H9 (cell line): ENCODE results near the gene PLCD3. TPM values are rescaled to one million over a fixed set of nuclear protein-coding genes. Genes with fewer than 3 reads are reported as not detected.

Source experiments
- DNase-seq: peaks from one replicate; pipeline ENCODE4 v3.0.0-alpha.2; 2017
- H2AFZ ChIP-seq: one replicate; pipeline ENCODE4 v1.6.1; 2013; ENCODE audit warnings: mild to moderate bottlenecking, low read length, control low read depth, moderate library complexity
- H2AK5ac ChIP-seq: 2 replicates; pipeline ENCODE4 v1.6.1; 2013; ENCODE audit warnings: low read length, control low read depth, mixed read lengths; ENCODE audit not compliant: insufficient read length
- H2BK120ac ChIP-seq: one replicate; pipeline ENCODE4 v1.6.1; 2013; ENCODE audit warnings: low read depth, mild to moderate bottlenecking, low read length, control low read depth, inconsistent platforms; ENCODE audit not compliant: poor library complexity, severe bottlenecking
- H2BK12ac ChIP-seq: 2 replicates; pipeline ENCODE4 v1.6.1; 2013; ENCODE audit warnings: low read length, control low read depth, mixed read lengths, low read depth; ENCODE audit not compliant: insufficient read length
- H2BK15ac ChIP-seq: 2 replicates; pipeline ENCODE4 v1.6.1; 2013; ENCODE audit warnings: low read depth, low read length, control low read depth
- H2BK20ac ChIP-seq: one replicate; pipeline ENCODE4 v1.6.1; 2013; ENCODE audit warnings: low read depth, mild to moderate bottlenecking, low read length, control low read depth, inconsistent platforms; ENCODE audit not compliant: poor library complexity, severe bottlenecking
- H2BK5ac ChIP-seq: 2 replicates; pipeline ENCODE4 v1.6.1; 2013; ENCODE audit warnings: low read length, control low read depth, mixed read lengths; ENCODE audit not compliant: insufficient read length
- H3K14ac ChIP-seq: 2 replicates; pipeline ENCODE4 v1.6.1; 2013; ENCODE audit warnings: low read length, control low read depth; ENCODE audit not compliant: insufficient read depth
- H3K18ac ChIP-seq: 2 replicates; pipeline ENCODE4 v1.6.1; 2013; ENCODE audit warnings: low read depth, mild to moderate bottlenecking, mixed read lengths, low read length, control low read depth; ENCODE audit not compliant: insufficient read length
- H3K23ac ChIP-seq: 2 replicates; pipeline ENCODE4 v1.6.1; 2013; ENCODE audit warnings: low read length, control low read depth, mixed read lengths, low read depth; ENCODE audit not compliant: insufficient read length
- H3K23me2 ChIP-seq: 2 replicates; pipeline ENCODE4 v1.6.1; 2013; ENCODE audit warnings: low read depth, mild to moderate bottlenecking, mixed read lengths, low read length, control low read depth; ENCODE audit not compliant: insufficient read length, poor library complexity, severe bottlenecking
- H3K27ac ChIP-seq: 2 replicates; pipeline ENCODE4 v1.5.1; 2013; ENCODE audit warnings: low read length, control low read depth, mixed read lengths, low read depth; ENCODE audit not compliant: insufficient read length
- H3K27me3 ChIP-seq: 2 replicates; pipeline ENCODE4 v1.6.1; 2013; ENCODE audit warnings: low read length, control low read depth, inconsistent platforms; ENCODE audit not compliant: insufficient read depth
- H3K4ac ChIP-seq: 2 replicates; pipeline ENCODE4 v1.6.1; 2013; ENCODE audit warnings: low read depth, mild to moderate bottlenecking, control low read depth, inconsistent platforms, low read length, moderate library complexity
- H3K4me1 ChIP-seq: 2 replicates; pipeline ENCODE4 v1.6.1; 2013; ENCODE audit warnings: low read length, control low read depth, inconsistent platforms; ENCODE audit not compliant: insufficient read depth
- H3K4me2 ChIP-seq: 2 replicates; pipeline ENCODE4 v1.6.1; 2013; ENCODE audit warnings: low read length, control low read depth, mixed read lengths; ENCODE audit not compliant: insufficient read length, insufficient read depth
- H3K56ac ChIP-seq: 2 replicates; pipeline ENCODE4 v1.6.1; 2013; ENCODE audit warnings: low read depth, mild to moderate bottlenecking, mixed read lengths, low read length, control low read depth; ENCODE audit not compliant: insufficient read length
- H3K79me1 ChIP-seq: 2 replicates; pipeline ENCODE4 v1.6.1; 2013; ENCODE audit warnings: low read depth, mild to moderate bottlenecking, moderate library complexity, low read length, control low read depth, inconsistent platforms; ENCODE audit not compliant: insufficient read depth, poor library complexity, severe bottlenecking
- H3K79me2 ChIP-seq: 2 replicates; pipeline ENCODE4 v1.6.1; 2013; ENCODE audit warnings: low read length, control low read depth, inconsistent platforms; ENCODE audit not compliant: insufficient read depth
- H3K9ac ChIP-seq: 2 replicates; pipeline ENCODE4 v1.6.1; 2013; ENCODE audit warnings: low read length, control low read depth, mixed read lengths; ENCODE audit not compliant: insufficient read length; ENCODE audit errors: extremely low read depth
- H3K9me3 ChIP-seq: one replicate; pipeline ENCODE4 v1.6.1; 2013; ENCODE audit warnings: low read depth, low read length, inconsistent platforms; ENCODE audit not compliant: control insufficient read depth
- H3T11ph ChIP-seq: one replicate; pipeline ENCODE4 v1.6.1; 2013; ENCODE audit warnings: mild to moderate bottlenecking, low read length, control low read depth, inconsistent platforms
- H4K20me1 ChIP-seq: one replicate; pipeline ENCODE4 v1.6.1; 2013; ENCODE audit not compliant: control insufficient read depth, insufficient read length, insufficient read depth
- H4K5ac ChIP-seq: 2 replicates; pipeline ENCODE4 v1.6.1; 2013; ENCODE audit warnings: low read depth, mild to moderate bottlenecking, mixed read lengths, low read length, control low read depth; ENCODE audit not compliant: insufficient read length
- H4K8ac ChIP-seq: replicated peaks from 2 replicates; pipeline ENCODE4 v1.6.1; 2013; ENCODE audit warnings: low read length, control low read depth, mixed read lengths, low read depth; ENCODE audit not compliant: insufficient read length
- H4K91ac ChIP-seq: 2 replicates; pipeline ENCODE4 v1.6.1; 2013; ENCODE audit warnings: low read depth, mild to moderate bottlenecking, moderate library complexity, mixed read lengths, low read length, control low read depth; ENCODE audit not compliant: insufficient read length
- H3K27ac Mint-ChIP-seq, 3 experiments: 2 replicates in 2 of 3; 3 replicates in 1 of 3; pipeline ENCODE4 v1.8.0; 2020 to 2021; ENCODE audit warnings: mixed read lengths in 3 of 3, mild to moderate bottlenecking in 1 of 3, moderate library complexity in 1 of 3
- H3K27me3 Mint-ChIP-seq: 2 replicates; pipeline ENCODE4 v1.8.0; 2021; ENCODE audit warnings: low read depth, mild to moderate bottlenecking, moderate library complexity, mixed read lengths
- H3K36me3 Mint-ChIP-seq, 3 experiments: 2 replicates in 2 of 3; 3 replicates in 1 of 3; pipeline ENCODE4 v1.8.0; 2020 to 2021; ENCODE audit warnings: low read depth in 3 of 3, mixed read lengths in 3 of 3; ENCODE audit not compliant: insufficient read depth in 1 of 3
- H3K4me1 Mint-ChIP-seq, 2 experiments: 2 replicates each; pipeline ENCODE4 v1.8.0; 2020; ENCODE audit warnings: mixed read lengths in 2 of 2
- H3K4me3 Mint-ChIP-seq, 2 experiments: 2 replicates in 1 of 2; 3 replicates in 1 of 2; pipeline ENCODE4 v1.8.0; 2020 to 2021; ENCODE audit warnings: mild to moderate bottlenecking in 2 of 2, mixed read lengths in 2 of 2, moderate library complexity in 1 of 2
- H3K9me3 Mint-ChIP-seq, 2 experiments: 2 replicates in 1 of 2; 3 replicates in 1 of 2; pipeline ENCODE4 v1.8.0; 2020; ENCODE audit warnings: mild to moderate bottlenecking in 2 of 2, mixed read lengths in 2 of 2, moderate library complexity in 1 of 2
- WGBS: extraction: QIAGEN DNeasy Blood & Tissue Kit; methylation state at CpG from one replicate; pipeline ENCODE4 v1.1.7; 2013; ENCODE audit warnings: missing lambda C conversion rate, low lambda C conversion rate, mixed read lengths; ENCODE audit not compliant: insufficient read length; ENCODE audit errors: extremely low coverage; 5-methylcytosine and 5-hydroxymethylcytosine counted together
- total RNA-seq: library from RNA; stranded (reverse); gene quantifications from 2 replicates; pipeline ENCODE4 v1.2.1, GENCODE V29; 2021
- TF ChIP-seq, protein P1 (sequence below): fragments of 200-600 bp; sonication (generic); conservative IDR thresholded peaks from 3 replicates; pipeline ENCODE4 v1.8.0; 2021; ENCODE audit warnings: antibody characterized with exemption, mild to moderate bottlenecking

Gene PLCD3
- total RNA-seq, 1 experiment from 2014 or later, result 41.6 TPM

- peak overlapping the region; percentile 48 to 97 (median 93); a peak in 5 of 7 replicates for H3K27ac Mint-ChIP-seq
- no peaks in the 10 kb centered on the region for H3K27me3 Mint-ChIP-seq
- no peak overlapping the region for H4K91ac ChIP-seq
- H4K5ac ChIP-seq, result no peak overlapping the region
- H4K8ac ChIP-seq, result no peak overlapping the region
- H2BK12ac ChIP-seq, result no peak overlapping the region
- peaks cover 30 to 37% of the 10 kb centered on the region in 2 experiments for H3K4me1 Mint-ChIP-seq
- no peak overlapping the region for H2BK15ac ChIP-seq
- H3K36me3 Mint-ChIP-seq, result peaks cover 2 to 23% (median 12%) of the 10 kb centered on the region in 3 experiments; a peak in 6 of 7 replicates
- no peak overlapping the region for H3K56ac ChIP-seq
- no peak overlapping the region for H3K18ac ChIP-seq
- no peak overlapping the region for H3K4me3 Mint-ChIP-seq
- no peak overlapping the region for H2AK5ac ChIP-seq
- no peaks in the 10 kb centered on the region for H3K79me1 ChIP-seq
- H3K4me2 ChIP-seq, result no peak overlapping the region
- no peak overlapping the region for H2BK20ac ChIP-seq
- no peak overlapping the region for H3T11ph ChIP-seq
- no peak overlapping the region for H2BK120ac ChIP-seq
- H3K4ac ChIP-seq, result no peak overlapping the region
- H2BK5ac ChIP-seq, result no peak overlapping the region
- no peaks in the 10 kb centered on the region for H3K9me3 Mint-ChIP-seq
- H3K9ac ChIP-seq, result no peak overlapping the region
- no peak overlapping the region for H2AFZ ChIP-seq
- H3K9me3 ChIP-seq, result no peaks in the 10 kb centered on the region
- H3K23ac ChIP-seq, result no peak overlapping the region
- peak; percentile 36 for DNase-seq
- no peaks in the 10 kb centered on the region for H3K79me2 ChIP-seq
- no peaks in the 10 kb centered on the region for H4K20me1 ChIP-seq
- H3K23me2 ChIP-seq, result no peaks in the 10 kb centered on the region
- no peak overlapping the region for H3K27ac ChIP-seq
- H3K4me1 ChIP-seq, result peaks cover 2% of the 10 kb centered on the region; the same call in 1 of the 2 replicates
- WGBS, result no CpG with 5 or more reads among the region's 12 CpGs
- H3K14ac ChIP-seq, result no peak overlapping the region
- TF ChIP-seq, protein P1, sequence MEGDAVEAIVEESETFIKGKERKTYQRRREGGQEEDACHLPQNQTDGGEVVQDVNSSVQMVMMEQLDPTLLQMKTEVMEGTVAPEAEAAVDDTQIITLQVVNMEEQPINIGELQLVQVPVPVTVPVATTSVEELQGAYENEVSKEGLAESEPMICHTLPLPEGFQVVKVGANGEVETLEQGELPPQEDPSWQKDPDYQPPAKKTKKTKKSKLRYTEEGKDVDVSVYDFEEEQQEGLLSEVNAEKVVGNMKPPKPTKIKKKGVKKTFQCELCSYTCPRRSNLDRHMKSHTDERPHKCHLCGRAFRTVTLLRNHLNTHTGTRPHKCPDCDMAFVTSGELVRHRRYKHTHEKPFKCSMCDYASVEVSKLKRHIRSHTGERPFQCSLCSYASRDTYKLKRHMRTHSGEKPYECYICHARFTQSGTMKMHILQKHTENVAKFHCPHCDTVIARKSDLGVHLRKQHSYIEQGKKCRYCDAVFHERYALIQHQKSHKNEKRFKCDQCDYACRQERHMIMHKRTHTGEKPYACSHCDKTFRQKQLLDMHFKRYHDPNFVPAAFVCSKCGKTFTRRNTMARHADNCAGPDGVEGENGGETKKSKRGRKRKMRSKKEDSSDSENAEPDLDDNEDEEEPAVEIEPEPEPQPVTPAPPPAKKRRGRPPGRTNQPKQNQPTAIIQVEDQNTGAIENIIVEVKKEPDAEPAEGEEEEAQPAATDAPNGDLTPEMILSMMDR, result no peak
- no peaks in the 10 kb centered on the region for H3K27me3 ChIP-seq
These were observed 38.1 kb upstream of the PLCD3 start for GRCh38 chr17:45170280-45170930.
